Adrenal gland (tissue), 12 donors: ENCODE measurements around the gene FSTL5. TPM values are rescaled to one million over a fixed set of nuclear protein-coding genes. Genes with fewer than 3 reads are reported as not detected.

Experiments
- DNase-seq, 7 donors: peaks; one replicate each; pipeline ENCODE4 v3.0.0-alpha.2; 2019 to 2020
- H3K27ac ChIP-seq, 5 donors: fragments of 200-600 bp; sonication (generic) in 4 of 5; 1 replicate in 3 of 5; 2 replicates in 2 of 5; pipeline versions ENCODE4 v1.5.1 to v1.8.0; 2016 to 2020; ENCODE audit warnings: mild to moderate bottlenecking in 1 of 5
- H3K27me3 ChIP-seq: fragments of 200-600 bp; 2 replicates; pipeline ENCODE4 v1.8.0; 2021
- H3K36me3 ChIP-seq, 2 donors: fragments of 200-600 bp; replicated peaks in 1 of 2; 1 replicate in 1 of 2; 2 replicates in 1 of 2; pipeline versions ENCODE4 v1.5.1 to v1.8.0; 2018 to 2022
- H3K4me1 ChIP-seq, 2 donors: fragments of 200-600 bp; replicated peaks in 1 of 2; 1 replicate in 1 of 2; 2 replicates in 1 of 2; pipeline versions ENCODE4 v1.5.1 to v1.8.0; 2018 to 2021
- H3K4me3 ChIP-seq, 4 donors: fragments of 200-600 bp; sonication (generic) in 3 of 4; one replicate each; pipeline ENCODE4 v1.5.1; 2016 to 2018
- H3K9me3 ChIP-seq, 3 donors: fragments of 200-600 bp; sonication (generic) in 1 of 3; replicated peaks in 1 of 3; 1 replicate in 2 of 3; 2 replicates in 1 of 3; pipeline versions ENCODE4 v1.5.1 to v1.8.0; 2016 to 2021
- POLR2A ChIP-seq, 2 donors: fragments of 450-650 bp; IDR thresholded peaks; one replicate each; pipeline ENCODE4 v1.6.1; 2017; ENCODE audit warnings: antibody characterized with exemption in 2 of 2, mild to moderate bottlenecking in 2 of 2, moderate library complexity in 1 of 2
- WGBS, 4 donors: extraction: QIAGEN DNeasy Blood & Tissue Kit in 2 of 4; methylation state at CpG; one replicate each; pipeline versions ENCODE4 v1.1.5 to v1.1.7; 2013 to 2017; 5-methylcytosine and 5-hydroxymethylcytosine counted together
- intact Hi-C, 2 donors: fragments of 100-400 bp; cut with DNase I; formaldehyde crosslinking; loops; one replicate each; pipeline versions ENCODE4 v1.14.1 to v1.15.0; 2022 to 2023
- polyA plus RNA-seq, 3 donors: library from polyadenylated mRNA; stranded (reverse); fragments of 200-250 nt in 2 of 3; fragments of 350-450 nt in 1 of 3; fragmentation: Illumina TruSeq in 1 of 3; extraction: RNeasy Lipid Tissue Mini Kit (QIAGEN cat#74804) in 1 of 3; gene quantifications; one replicate each; pipeline ENCODE4 v1.2.3, GENCODE V29; 2013 to 2014
- total RNA-seq, 9 donors: library from RNA; depleted of rRNA in 4 of 9; stranded (reverse); fragments of >200 nt in 4 of 9; fragments of 120-200 nt in 1 of 9; fragmentation: NEBNext Ultra II Directional in 1 of 9; extraction: Animal tissue kit (Norgen Biotek cat#: 25700) in 1 of 9; gene quantifications; one replicate each; pipeline versions ENCODE4 v1.1.0 to v1.2.4, GENCODE V29; 2013 to 2023
- TF ChIP-seq, protein P1 (sequence below), 6 experiments: fragments of 450-650 bp in 4 of 6; fragments of 200-600 bp in 2 of 6; sonication (generic) in 1 of 6; IDR thresholded peaks; 1 replicate in 5 of 6; 2 replicates in 1 of 6; pipeline versions ENCODE4 v1.5.1 to v1.8.0; 2016 to 2021; ENCODE audit warnings: antibody characterized with exemption in 6 of 6, mild to moderate bottlenecking in 2 of 6, moderate library complexity in 1 of 6
- donor health status: healthy with polysubstance abuse.
- donor health status: Bipolar disorder and iron deficiency.
- donor health status: DM: yes; HTN: yes; CAD: no.
- donor health status: DM: no; HTN: no; CAD: no.
- donor health status: DM: no; HTN: no; CAD: no.
- donor health status: DM: yes; HTN: yes; CAD: no.

FSTL5 gene
- total and polyA plus RNA-seq, 12 donors, result 0.10 to 7.7 (median 0.64) TPM; not detected in 3

DNA sequence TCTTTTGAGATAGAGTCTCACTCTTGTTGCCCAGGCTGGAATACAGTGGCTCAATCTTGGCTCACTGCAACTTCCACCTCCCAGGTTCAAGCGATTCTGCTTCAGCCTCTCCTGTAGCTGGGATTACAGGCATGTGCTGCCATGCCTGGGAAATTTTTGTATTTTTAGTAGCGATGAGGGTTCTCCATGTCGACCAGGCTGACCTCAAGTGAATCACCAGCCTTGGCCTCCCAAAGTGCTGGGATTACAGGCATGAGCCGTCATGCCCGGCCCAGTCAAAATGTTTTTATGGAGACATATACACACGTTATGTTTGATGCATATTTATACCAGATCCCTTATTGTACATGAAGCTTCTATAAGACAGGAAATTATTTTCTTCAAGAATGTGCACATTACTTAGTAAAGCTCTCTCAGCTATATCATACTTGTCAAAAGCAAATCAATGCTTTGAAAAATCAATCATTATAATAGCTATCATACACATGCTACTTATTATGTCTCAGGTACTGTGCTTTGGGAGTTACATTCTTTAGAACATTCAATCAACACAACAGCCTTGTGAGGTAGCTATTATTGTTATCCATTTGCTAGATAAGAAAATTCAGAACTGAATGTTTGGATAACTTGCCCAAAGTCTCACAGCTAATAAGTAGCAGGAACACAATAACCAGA, 269.2 kb downstream of the FSTL5 start:
- no peaks in the 10 kb centered on the region for H3K4me1 ChIP-seq
- no peak overlapping the region for H3K27ac ChIP-seq
- DNase-seq, result no peak
- H3K9me3 ChIP-seq, result no peaks in the 10 kb centered on the region
- intact Hi-C loops, result no loop called here
- H3K27me3 ChIP-seq, result no peaks in the 10 kb centered on the region
- H3K36me3 ChIP-seq, result no peaks in the 10 kb centered on the region
- no peak for TF ChIP-seq POLR2A (IDR thresholded peaks at IDR 0.05)
- TF ChIP-seq, protein P1, sequence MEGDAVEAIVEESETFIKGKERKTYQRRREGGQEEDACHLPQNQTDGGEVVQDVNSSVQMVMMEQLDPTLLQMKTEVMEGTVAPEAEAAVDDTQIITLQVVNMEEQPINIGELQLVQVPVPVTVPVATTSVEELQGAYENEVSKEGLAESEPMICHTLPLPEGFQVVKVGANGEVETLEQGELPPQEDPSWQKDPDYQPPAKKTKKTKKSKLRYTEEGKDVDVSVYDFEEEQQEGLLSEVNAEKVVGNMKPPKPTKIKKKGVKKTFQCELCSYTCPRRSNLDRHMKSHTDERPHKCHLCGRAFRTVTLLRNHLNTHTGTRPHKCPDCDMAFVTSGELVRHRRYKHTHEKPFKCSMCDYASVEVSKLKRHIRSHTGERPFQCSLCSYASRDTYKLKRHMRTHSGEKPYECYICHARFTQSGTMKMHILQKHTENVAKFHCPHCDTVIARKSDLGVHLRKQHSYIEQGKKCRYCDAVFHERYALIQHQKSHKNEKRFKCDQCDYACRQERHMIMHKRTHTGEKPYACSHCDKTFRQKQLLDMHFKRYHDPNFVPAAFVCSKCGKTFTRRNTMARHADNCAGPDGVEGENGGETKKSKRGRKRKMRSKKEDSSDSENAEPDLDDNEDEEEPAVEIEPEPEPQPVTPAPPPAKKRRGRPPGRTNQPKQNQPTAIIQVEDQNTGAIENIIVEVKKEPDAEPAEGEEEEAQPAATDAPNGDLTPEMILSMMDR (IDR thresholded peaks at IDR 0.05), result no peak
- H3K4me3 ChIP-seq, result no peak overlapping the region
- WGBS, 4 donors, result 75 to 86% (median 78%) methylated on average over 6 of the region's 6 CpGs

DNA sequence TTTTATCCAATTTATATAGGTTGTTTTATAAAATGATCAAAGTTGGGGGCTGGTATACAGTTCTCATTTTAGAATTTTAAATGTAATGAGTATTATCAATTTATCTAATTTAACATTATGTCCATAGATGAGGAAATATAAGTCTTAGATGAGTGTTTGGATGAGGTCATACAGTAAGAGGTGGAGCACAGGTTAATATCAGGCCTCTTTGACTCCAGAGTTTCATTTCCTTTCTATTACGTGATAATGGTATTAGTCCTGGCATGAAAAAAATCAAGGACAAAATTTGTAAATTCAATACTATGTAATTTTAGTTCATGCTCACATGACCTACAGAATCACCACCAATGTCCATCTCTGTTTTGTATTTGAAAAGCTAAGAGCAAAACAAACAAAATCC, 269.8 kb downstream of the FSTL5 start:
- no peak overlapping the region for H3K4me3 ChIP-seq
- no peak overlapping the region for H3K27ac ChIP-seq
- 50 to 72% (median 63%) methylated on average over 1 of the region's 1 CpG for WGBS, 4 donors
- no peaks in the 10 kb centered on the region for H3K4me1 ChIP-seq
- intact Hi-C loops, result no loop called here
- H3K9me3 ChIP-seq, result no peaks in the 10 kb centered on the region
- H3K36me3 ChIP-seq, result no peaks in the 10 kb centered on the region
- H3K27me3 ChIP-seq, result no peaks in the 10 kb centered on the region
- no peak for DNase-seq
- TF ChIP-seq, protein P1 (IDR thresholded peaks at IDR 0.05), result no peak
- TF ChIP-seq POLR2A (IDR thresholded peaks at IDR 0.05), result no peak

DNA sequence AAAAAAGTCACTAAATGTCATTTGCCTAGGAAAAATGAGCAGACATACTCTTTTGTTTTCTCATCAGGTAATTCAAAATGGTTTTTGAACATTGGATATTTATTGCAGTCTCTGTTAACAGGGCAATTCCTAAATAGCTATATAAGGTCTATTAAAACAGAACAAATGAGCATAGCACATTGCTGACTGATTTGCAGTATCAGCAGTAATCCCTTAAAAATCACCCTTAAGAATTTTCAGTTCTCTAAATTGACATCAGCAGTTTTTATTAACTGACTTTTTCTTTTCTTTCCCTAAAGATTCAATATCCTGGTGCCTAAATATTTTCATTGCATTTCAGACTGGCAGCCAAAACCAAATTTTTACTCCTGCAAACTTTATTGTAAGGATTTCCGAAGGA, 270.2 kb downstream of the FSTL5 start:
- intact Hi-C loops, result no loop called here

DNA sequence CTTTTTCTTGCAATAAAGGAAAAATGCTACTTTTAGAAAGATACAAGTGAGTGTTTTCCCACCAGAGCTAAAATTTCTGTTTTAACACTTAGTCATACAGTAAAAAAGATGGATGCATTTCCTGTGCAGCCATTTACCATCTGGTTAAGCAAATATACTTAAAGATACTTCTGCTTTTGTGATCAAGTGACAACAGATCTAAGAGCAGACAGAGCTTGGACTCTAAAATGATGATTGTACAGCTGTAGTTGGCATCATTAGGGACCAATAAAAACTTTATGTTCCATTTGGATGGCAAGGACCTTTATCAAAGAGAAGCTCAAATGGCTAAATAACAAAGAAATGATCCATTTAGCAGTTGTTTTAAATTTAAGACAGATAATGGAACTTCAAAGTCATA, 270.8 kb downstream of the FSTL5 start:
- H3K27ac ChIP-seq, result no peak overlapping the region
- H3K4me3 ChIP-seq, result no peak overlapping the region
- H3K36me3 ChIP-seq, result no peaks in the 10 kb centered on the region
- no peak for DNase-seq
- TF ChIP-seq POLR2A (IDR thresholded peaks at IDR 0.05), result no peak
- TF ChIP-seq, protein P1 (IDR thresholded peaks at IDR 0.05), result no peak
- intact Hi-C loops, result no loop called here
- no peaks in the 10 kb centered on the region for H3K4me1 ChIP-seq
- H3K27me3 ChIP-seq, result no peaks in the 10 kb centered on the region
- H3K9me3 ChIP-seq, result no peaks in the 10 kb centered on the region

More for the DNA sequence above, 270.2 kb downstream of the FSTL5 start:
- Histone ChIP-seq H3K9me3 (no peaks in the 10 kb centered on the region), H3K27ac (no peak overlapping the region), H3K36me3 (no peaks in the 10 kb centered on the region), H3K27me3 (no peaks in the 10 kb centered on the region), H3K4me1 (no peaks in the 10 kb centered on the region), H3K4me3 (no peak overlapping the region)
- 77 to 83% (median 81%) methylated on average over 1 of the region's 1 CpG for WGBS, 4 donors
- TF ChIP-seq, protein P1 (IDR thresholded peaks at IDR 0.05), result no peak
- TF ChIP-seq POLR2A (IDR thresholded peaks at IDR 0.05), result no peak
- DNase-seq, result no peak
